Memory B cell (primary cell): ENCODE data around the gene GPC2.
"Not testable (repeated sequence)": the region's sequence is repeated elsewhere in the genome, so short reads cannot be mapped to it uniquely, and the experiment has no call there.

Experiments
- ATAC-seq: fragments of 150-1000 bp; cut with Tn5 transposase; 2 replicates; pipeline ENCODE4 v1.10.0; 2021; ENCODE audit warnings: low read depth, mild to moderate bottlenecking, moderate library complexity
- DNase-seq, 2 donors: peaks; one replicate each; pipeline ENCODE4 v3.0.0; 2022; ENCODE audit warnings: low spot score in 2 of 2
- H3K27ac Mint-ChIP-seq: one replicate; pipeline ENCODE4 v1.8.0; 2022; ENCODE audit warnings: mild to moderate bottlenecking, moderate library complexity, mixed read lengths
- H3K27me3 Mint-ChIP-seq: one replicate; pipeline ENCODE4 v1.8.0; 2022; ENCODE audit warnings: mixed read lengths
- H3K36me3 Mint-ChIP-seq: one replicate; pipeline ENCODE4 v1.8.0; 2022; ENCODE audit warnings: mild to moderate bottlenecking, mixed read lengths
- H3K4me1 Mint-ChIP-seq: one replicate; pipeline ENCODE4 v1.8.0; 2022; ENCODE audit warnings: mixed read lengths
- H3K4me3 Mint-ChIP-seq: one replicate; pipeline ENCODE4 v1.8.0; 2022; ENCODE audit warnings: mild to moderate bottlenecking, moderate library complexity, mixed read lengths
- H3K9me3 Mint-ChIP-seq: one replicate; pipeline ENCODE4 v1.8.0; 2022; ENCODE audit warnings: mixed read lengths

GPC2 gene

GRCh38 chr7:100190048-100190711 lies 13.0 kb upstream of the GPC2 start:
- Mint-ChIP-seq H3K4me3 (peak overlapping the region; percentile 48), H3K9me3 (no peaks in the 10 kb centered on the region), H3K27ac (peak overlapping the region; percentile 33), H3K36me3 (no peaks in the 10 kb centered on the region), H3K27me3 (no peaks in the 10 kb centered on the region), H3K4me1 (peaks cover 41% of the 10 kb centered on the region)
- ATAC-seq (peak; percentile 70), DNase-seq (peak in 1 of 2 donors; percentile 41)

DNA sequence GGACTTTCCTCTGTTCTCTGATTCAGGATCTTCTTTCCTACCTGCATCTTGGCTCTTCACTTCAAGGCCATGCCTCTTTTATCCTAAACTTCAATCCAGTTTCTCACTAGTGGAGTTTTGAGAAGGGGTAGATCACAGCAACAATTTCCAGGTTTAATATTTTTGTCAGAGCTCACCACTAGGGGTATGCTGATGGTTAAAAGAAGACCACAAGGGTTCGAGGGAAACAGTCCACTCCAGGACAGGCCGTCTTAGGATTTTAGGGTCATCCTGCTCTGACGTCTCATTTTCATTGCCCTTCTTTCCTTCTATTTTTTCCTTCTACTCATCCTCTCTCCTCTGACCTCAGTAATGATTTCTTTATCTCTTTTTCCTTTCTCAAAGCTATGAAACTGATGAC lies 11.9 kb upstream of the GPC2 start:
- H3K27me3 Mint-ChIP-seq, result peaks cover 1% of the 10 kb centered on the region
- ATAC-seq (no peak), DNase-seq (no peak)
- H3K27ac Mint-ChIP-seq, result no peak overlapping the region
- H3K4me3 Mint-ChIP-seq, result no peak overlapping the region
- H3K36me3 Mint-ChIP-seq, result no peaks in the 10 kb centered on the region
- peaks cover 38% of the 10 kb centered on the region for H3K4me1 Mint-ChIP-seq
- no peaks in the 10 kb centered on the region for H3K9me3 Mint-ChIP-seq

- H3K36me3 Mint-ChIP-seq, result no peaks in the 10 kb centered on the region
- DNase-seq (no peak), ATAC-seq (no peak)
- H3K4me3 Mint-ChIP-seq, result no peak overlapping the region
- peaks cover 13% of the 10 kb centered on the region for H3K4me1 Mint-ChIP-seq
- no peak overlapping the region for H3K27ac Mint-ChIP-seq
- peaks cover 5% of the 10 kb centered on the region for H3K27me3 Mint-ChIP-seq
- H3K9me3 Mint-ChIP-seq, result no peaks in the 10 kb centered on the region
These were observed 8.5 kb upstream of the GPC2 start for GRCh38 chr7:100185726-100186125.

DNA sequence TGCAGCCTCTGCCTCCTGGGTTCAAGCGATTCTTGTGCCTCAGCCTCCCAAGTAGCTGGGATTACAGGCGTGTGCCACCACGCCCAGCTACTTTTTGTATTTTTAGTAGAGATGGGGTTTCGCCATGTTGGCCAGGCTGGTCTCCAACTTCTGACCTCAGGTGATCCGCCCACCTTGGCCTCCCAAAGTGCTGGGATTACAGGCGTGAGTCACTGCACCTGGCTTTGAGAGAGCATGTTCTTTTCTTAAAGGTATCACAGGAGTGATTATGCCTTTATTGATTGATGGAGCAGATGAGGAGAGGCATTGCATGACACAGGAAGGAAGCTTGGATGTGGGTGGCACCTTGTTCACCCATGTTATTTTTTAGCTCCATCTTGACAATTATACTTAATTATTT lies 5.9 kb upstream of the GPC2 start:
- not testable (repeated sequence) for H3K27ac Mint-ChIP-seq, H3K9me3 Mint-ChIP-seq, H3K36me3 Mint-ChIP-seq, ATAC-seq, H3K27me3 Mint-ChIP-seq, H3K4me3 Mint-ChIP-seq, DNase-seq, H3K4me1 Mint-ChIP-seq

- H3K4me1 Mint-ChIP-seq, H3K27ac Mint-ChIP-seq, H3K4me3 Mint-ChIP-seq: not testable (repeated sequence)
These were observed 5.4 kb upstream of the GPC2 start for GRCh38 chr7:100182616-100183015.

GRCh38 chr7:100180084-100180483 lies 2.9 kb upstream of the GPC2 start:
- not testable (repeated sequence) for ATAC-seq, DNase-seq, H3K27me3 Mint-ChIP-seq, H3K9me3 Mint-ChIP-seq, H3K4me3 Mint-ChIP-seq, H3K36me3 Mint-ChIP-seq, H3K27ac Mint-ChIP-seq
- peaks cover 16% of the 10 kb centered on the region for H3K4me1 Mint-ChIP-seq

More at GRCh38 chr7:100182616-100183015, 5.4 kb upstream of the GPC2 start:
- not testable (repeated sequence) for ATAC-seq, H3K9me3 Mint-ChIP-seq, DNase-seq, H3K27me3 Mint-ChIP-seq, H3K36me3 Mint-ChIP-seq

- H3K4me1 Mint-ChIP-seq, result peaks cover 19% of the 10 kb centered on the region
- H3K27ac Mint-ChIP-seq, result no peak overlapping the region
- H3K36me3 Mint-ChIP-seq, result peaks cover 2% of the 10 kb centered on the region
- no peaks in the 10 kb centered on the region for H3K9me3 Mint-ChIP-seq
- ATAC-seq, result no peak
- peak overlapping the region; percentile 70 for H3K4me3 Mint-ChIP-seq
- H3K27me3 Mint-ChIP-seq, result peaks cover 11% of the 10 kb centered on the region
- no peak for DNase-seq
These were observed 811 bp downstream of the GPC2 start for GRCh38 chr7:100176096-100177044.

DNA sequence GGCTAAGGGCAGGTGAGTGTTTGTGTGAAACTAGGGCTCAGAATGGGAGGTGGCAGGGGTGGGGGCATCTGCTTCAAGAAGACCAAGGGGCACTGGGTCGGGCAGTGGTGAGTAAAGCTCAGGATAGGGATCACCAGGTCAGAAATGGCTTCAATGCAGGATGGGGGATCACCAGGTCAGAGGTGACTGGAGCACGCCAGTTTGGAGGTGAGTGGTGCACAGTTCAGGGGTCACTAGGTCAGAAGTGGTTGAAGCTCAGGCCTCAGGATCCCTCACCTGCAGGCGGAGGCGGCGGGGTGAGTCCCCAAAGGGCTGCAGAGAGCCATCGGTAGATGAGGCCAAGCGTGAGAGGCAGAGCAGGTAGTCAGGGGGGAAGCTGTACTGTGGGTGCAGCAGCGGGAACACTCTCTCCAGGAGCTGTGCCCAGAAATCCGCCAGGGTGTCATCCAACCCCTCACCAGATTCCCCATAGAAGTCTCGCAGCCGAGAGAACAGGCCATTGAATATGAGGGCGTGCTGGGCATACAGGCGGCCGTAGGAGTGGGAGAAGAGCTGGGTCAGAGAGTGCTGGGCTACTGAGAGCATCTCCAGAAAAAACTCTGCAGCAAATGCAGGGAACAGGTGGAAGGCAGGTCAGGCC lies 1.8 kb downstream of the GPC2 start:
- Mint-ChIP-seq H3K9me3 (no peaks in the 10 kb centered on the region), H3K27ac (no peak overlapping the region), H3K4me3 (peak overlapping the region; percentile 45), H3K36me3 (peaks cover 4% of the 10 kb centered on the region), H3K27me3 (peaks cover 9% of the 10 kb centered on the region), H3K4me1 (peaks cover 22% of the 10 kb centered on the region)
- no peak for ATAC-seq
- DNase-seq, result no peak

DNA sequence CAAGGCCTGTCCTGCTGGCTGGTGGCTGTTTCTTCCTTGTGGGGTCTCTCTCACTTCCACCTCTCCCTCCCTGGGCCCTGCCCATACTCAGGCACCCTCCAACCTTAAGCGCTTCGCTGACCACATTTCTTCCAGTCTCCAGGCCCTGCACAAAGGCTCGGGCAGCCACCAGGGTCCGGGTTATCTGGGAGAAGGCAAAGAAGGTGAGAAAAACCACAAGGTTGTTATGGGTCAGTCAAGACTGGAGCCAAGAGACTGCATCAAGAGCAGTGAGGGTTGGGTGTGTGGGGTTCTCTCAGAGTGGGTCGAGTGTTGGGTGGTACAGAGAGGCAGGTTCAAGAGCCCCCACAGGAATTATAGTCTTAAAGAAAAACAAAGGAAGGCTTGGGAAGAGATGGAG lies 2.6 kb downstream of the GPC2 start:
- peaks cover 4% of the 10 kb centered on the region for H3K36me3 Mint-ChIP-seq
- peaks cover 23% of the 10 kb centered on the region for H3K4me1 Mint-ChIP-seq
- ATAC-seq (no peak), DNase-seq (no peak)
- peaks cover 10% of the 10 kb centered on the region for H3K27me3 Mint-ChIP-seq
- H3K4me3 Mint-ChIP-seq, result no peak overlapping the region
- H3K27ac Mint-ChIP-seq, result no peak overlapping the region
- H3K9me3 Mint-ChIP-seq, result no peaks in the 10 kb centered on the region

GRCh38 chr7:100173806-100174495 lies 3.2 kb downstream of the GPC2 start:
- H3K4me3 Mint-ChIP-seq, result no peak overlapping the region
- ATAC-seq (no peak), DNase-seq (no peak)
- H3K27me3 Mint-ChIP-seq, result peaks cover 10% of the 10 kb centered on the region
- H3K36me3 Mint-ChIP-seq, result peaks cover 4% of the 10 kb centered on the region
- H3K27ac Mint-ChIP-seq, result no peak overlapping the region
- H3K4me1 Mint-ChIP-seq, result peaks cover 23% of the 10 kb centered on the region
- H3K9me3 Mint-ChIP-seq, result no peaks in the 10 kb centered on the region

DNA sequence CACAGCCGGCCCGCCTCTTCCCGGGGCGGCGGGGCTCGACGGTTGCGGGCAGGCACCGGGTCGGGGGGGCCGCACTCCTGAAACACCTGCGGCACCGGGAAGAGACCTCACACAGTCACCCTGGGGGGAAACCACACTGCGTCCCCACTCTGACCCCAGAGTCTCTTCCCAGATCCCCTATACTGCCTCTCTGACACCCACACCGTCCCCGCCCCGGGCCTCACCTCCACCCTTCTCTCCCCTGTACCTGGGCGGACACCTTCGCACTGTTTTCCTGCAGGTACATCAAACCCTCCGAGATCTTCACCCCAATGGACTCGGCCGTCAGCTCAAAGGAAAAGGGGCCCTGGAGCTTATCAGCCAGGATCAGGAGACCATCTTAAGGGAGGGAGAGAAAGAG lies 5.3 kb downstream of the GPC2 start:
- Mint-ChIP-seq H3K9me3 (no peaks in the 10 kb centered on the region), H3K36me3 (peaks cover 4% of the 10 kb centered on the region), H3K27me3 (peaks cover 24% of the 10 kb centered on the region), H3K4me1 (peaks cover 37% of the 10 kb centered on the region), H3K27ac (no peak overlapping the region), H3K4me3 (peak overlapping the region; percentile 74)
- DNase-seq (no peak), ATAC-seq (peak; percentile 31)

GRCh38 chr7:100171087-100171681 lies 6.0 kb downstream of the GPC2 start:
- ATAC-seq (peak; percentile 40), DNase-seq (no peak)
- Mint-ChIP-seq H3K9me3 (no peaks in the 10 kb centered on the region), H3K4me1 (peaks cover 36% of the 10 kb centered on the region), H3K27ac (no peak overlapping the region), H3K36me3 (peaks cover 4% of the 10 kb centered on the region), H3K4me3 (peak overlapping the region; percentile 80), H3K27me3 (peaks cover 28% of the 10 kb centered on the region)

- Mint-ChIP-seq H3K27ac (peak overlapping the region; percentile 23), H3K36me3 (peaks cover 4% of the 10 kb centered on the region), H3K4me1 (peaks cover 33% of the 10 kb centered on the region), H3K9me3 (no peaks in the 10 kb centered on the region), H3K4me3 (peak overlapping the region; percentile 80), H3K27me3 (peaks cover 30% of the 10 kb centered on the region)
- DNase-seq (no peak), ATAC-seq (no peak)
These were observed 6.9 kb downstream of the GPC2 start for GRCh38 chr7:100170101-100170897.
